Osteocyte (in vitro differentiated cells): Measurements from ENCODE around the gene UMOD. TPM values are rescaled to one million over a fixed set of nuclear protein-coding genes. Genes with fewer than 3 reads are reported as not detected.

Experiments
- DNase-seq: peaks from one replicate; pipeline ENCODE4 v3.0.0; 2021; ENCODE audit warnings: mixed read lengths; ENCODE audit not compliant: unreplicated experiment; ENCODE audit errors: extremely low spot score
- H3K27ac Mint-ChIP-seq: one replicate; pipeline ENCODE4 v1.8.0; 2021; ENCODE audit warnings: mild to moderate bottlenecking, mixed read lengths; ENCODE audit not compliant: unreplicated experiment
- H3K27me3 Mint-ChIP-seq: one replicate; pipeline ENCODE4 v1.8.0; 2021; ENCODE audit warnings: mixed read lengths; ENCODE audit not compliant: unreplicated experiment
- H3K36me3 Mint-ChIP-seq: one replicate; pipeline ENCODE4 v1.8.0; 2021; ENCODE audit warnings: mixed read lengths; ENCODE audit not compliant: unreplicated experiment
- H3K4me1 Mint-ChIP-seq: one replicate; pipeline ENCODE4 v1.8.0; 2021; ENCODE audit warnings: mixed read lengths; ENCODE audit not compliant: unreplicated experiment
- H3K4me3 Mint-ChIP-seq: one replicate; pipeline ENCODE4 v1.8.0; 2021; ENCODE audit warnings: mild to moderate bottlenecking, moderate library complexity, mixed read lengths; ENCODE audit not compliant: unreplicated experiment
- H3K9me3 Mint-ChIP-seq: one replicate; pipeline ENCODE4 v1.8.0; 2021; ENCODE audit warnings: mixed read lengths; ENCODE audit not compliant: unreplicated experiment
- CTCF ChIP-seq: fragments of 200-600 bp; sonication (generic); IDR thresholded peaks from 2 replicates; pipeline ENCODE4 v1.5.0; 2021; ENCODE audit warnings: antibody characterized with exemption, mild to moderate bottlenecking, moderate library complexity
- total RNA-seq: library from RNA; stranded (reverse); gene quantifications from 2 replicates; pipeline ENCODE4 v1.2.1, GENCODE V29; 2021

Gene UMOD
- total RNA-seq, 1 donor from 2014 or later = not detected

- no peaks in the 10 kb centered on the region for H3K36me3 Mint-ChIP-seq
- no peaks in the 10 kb centered on the region for H3K27me3 Mint-ChIP-seq
- no peaks in the 10 kb centered on the region for H3K9me3 Mint-ChIP-seq
- H3K4me3 Mint-ChIP-seq = no peak overlapping the region
- DNase-seq = no peak
- H3K4me1 Mint-ChIP-seq = no peaks in the 10 kb centered on the region
- no peak overlapping the region for H3K27ac Mint-ChIP-seq
- peak; percentile 54 for TF ChIP-seq CTCF
These were observed 52.0 kb downstream of the UMOD start for GRCh38 chr16:20300312-20301097.

GRCh38 chr16:20298452-20298851 lies 54.1 kb downstream of the UMOD start:
- no peaks in the 10 kb centered on the region for H3K4me1 Mint-ChIP-seq
- no peak overlapping the region for H3K4me3 Mint-ChIP-seq
- H3K36me3 Mint-ChIP-seq = no peaks in the 10 kb centered on the region
- no peak for DNase-seq
- H3K27ac Mint-ChIP-seq = no peak overlapping the region
- H3K27me3 Mint-ChIP-seq = no peaks in the 10 kb centered on the region
- H3K9me3 Mint-ChIP-seq = no peaks in the 10 kb centered on the region
- no peak for TF ChIP-seq CTCF

- Mint-ChIP-seq H3K27me3 (no peaks in the 10 kb centered on the region), H3K4me3 (no peak overlapping the region), H3K27ac (no peak overlapping the region), H3K36me3 (no peaks in the 10 kb centered on the region), H3K4me1 (no peaks in the 10 kb centered on the region), H3K9me3 (no peaks in the 10 kb centered on the region)
- no peak for DNase-seq
- TF ChIP-seq CTCF = no peak
These were observed 61.0 kb downstream of the UMOD start for GRCh38 chr16:20291208-20292206.

GRCh38 chr16:20289571-20289970 lies 62.9 kb downstream of the UMOD start:
- no peaks in the 10 kb centered on the region for H3K27me3 Mint-ChIP-seq

More at GRCh38 chr16:20289571-20289970, 62.9 kb downstream of the UMOD start:
- H3K27ac Mint-ChIP-seq = no peak overlapping the region
- peaks cover 7% of the 10 kb centered on the region for H3K9me3 Mint-ChIP-seq
- H3K4me1 Mint-ChIP-seq = no peaks in the 10 kb centered on the region
- DNase-seq = no peak
- no peak overlapping the region for H3K4me3 Mint-ChIP-seq
- TF ChIP-seq CTCF = no peak
- no peaks in the 10 kb centered on the region for H3K36me3 Mint-ChIP-seq
